SK-N-SH treated with all-trans-retinoic acid at 6 μM for 48 hours (cell line): ENCODE results near the gene CHRNE.

ENCODE experiments used
- ARNTL ChIP-seq: fragments of 450-650 bp; formaldehyde crosslinking; IDR thresholded peaks from 2 replicates; pipeline ENCODE4 v1.5.0; 2020; ENCODE audit warnings: low read depth, mild to moderate bottlenecking, moderate library complexity, borderline replicate concordance
- CSDC2 ChIP-seq: fragments of 250-450 bp; sonication (Bioruptor Pico); IDR thresholded peaks from 2 replicates; pipeline ENCODE4 v1.5.0; 2020; ENCODE audit warnings: mild to moderate bottlenecking, moderate library complexity
- GLIS3 ChIP-seq: fragments of 250-450 bp; sonication (Bioruptor Pico); IDR thresholded peaks from 2 replicates; pipeline ENCODE4 v1.5.0; 2020; ENCODE audit warnings: mild to moderate bottlenecking, moderate library complexity
- OSR1 ChIP-seq: fragments of 250-450 bp; sonication (Bioruptor Pico); IDR thresholded peaks from 2 replicates; pipeline ENCODE4 v1.8.0; 2022; ENCODE audit warnings: moderate library complexity, mild to moderate bottlenecking, inconsistent platforms
- TOX ChIP-seq: fragments of 250-450 bp; sonication (Bioruptor Pico); IDR thresholded peaks from 2 replicates; pipeline ENCODE4 v1.8.0; 2021; ENCODE audit warnings: mild to moderate bottlenecking, moderate library complexity, borderline replicate concordance
- ZC3H10 ChIP-seq: fragments of 250-450 bp; sonication (Bioruptor Pico); IDR thresholded peaks from 2 replicates; pipeline ENCODE4 v1.5.1; 2021; ENCODE audit warnings: mild to moderate bottlenecking, moderate library complexity
- ZFP30 ChIP-seq: fragments of 450-650 bp; formaldehyde crosslinking; IDR thresholded peaks from 2 replicates; pipeline ENCODE4 v1.5.0; 2022; ENCODE audit warnings: mild to moderate bottlenecking, moderate library complexity
- ZNF70 ChIP-seq: fragments of 450-650 bp; formaldehyde crosslinking; IDR thresholded peaks from 2 replicates; pipeline ENCODE4 v1.5.0; 2020; ENCODE audit warnings: mild to moderate bottlenecking, moderate library complexity
- TF ChIP-seq, protein P1 (sequence below): fragments of 250-450 bp; sonication (Bioruptor Pico); IDR thresholded peaks from 2 replicates; pipeline ENCODE4 v1.8.0; 2021; ENCODE audit warnings: low read depth, mild to moderate bottlenecking, moderate library complexity, borderline replicate concordance

DNA sequence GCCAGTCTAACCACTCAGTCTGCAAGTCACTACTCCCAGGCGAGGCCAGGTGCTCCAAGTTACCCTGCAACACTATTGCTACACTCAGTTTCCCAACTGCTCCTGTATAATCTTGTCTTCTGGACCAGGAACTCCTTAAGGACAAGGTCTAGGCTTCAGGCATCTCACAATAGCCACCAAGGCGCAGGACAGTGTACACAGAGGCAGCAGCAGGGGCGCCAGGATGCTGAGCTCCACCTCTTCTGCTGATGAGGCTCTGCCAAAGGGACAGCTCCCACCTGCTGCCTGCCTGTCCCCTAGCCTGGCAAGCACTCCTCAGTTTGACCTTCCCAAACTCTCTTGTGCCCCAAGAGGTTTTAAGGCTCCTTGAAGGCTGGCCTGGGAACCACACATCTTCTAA lies 33.5 kb upstream of the CHRNE start:
- TF ChIP-seq CSDC2 (CRISPR knock-in tag) (no peak), TOX (CRISPR knock-in tag) (no peak), GLIS3 (CRISPR knock-in tag) (no peak), ARNTL (no peak), ZC3H10 (CRISPR knock-in tag) (no peak), ZNF70 (CRISPR knock-in tag) (no peak), OSR1 (CRISPR knock-in tag) (no peak), ZFP30 (CRISPR knock-in tag) (no peak)
- TF ChIP-seq, protein P1, sequence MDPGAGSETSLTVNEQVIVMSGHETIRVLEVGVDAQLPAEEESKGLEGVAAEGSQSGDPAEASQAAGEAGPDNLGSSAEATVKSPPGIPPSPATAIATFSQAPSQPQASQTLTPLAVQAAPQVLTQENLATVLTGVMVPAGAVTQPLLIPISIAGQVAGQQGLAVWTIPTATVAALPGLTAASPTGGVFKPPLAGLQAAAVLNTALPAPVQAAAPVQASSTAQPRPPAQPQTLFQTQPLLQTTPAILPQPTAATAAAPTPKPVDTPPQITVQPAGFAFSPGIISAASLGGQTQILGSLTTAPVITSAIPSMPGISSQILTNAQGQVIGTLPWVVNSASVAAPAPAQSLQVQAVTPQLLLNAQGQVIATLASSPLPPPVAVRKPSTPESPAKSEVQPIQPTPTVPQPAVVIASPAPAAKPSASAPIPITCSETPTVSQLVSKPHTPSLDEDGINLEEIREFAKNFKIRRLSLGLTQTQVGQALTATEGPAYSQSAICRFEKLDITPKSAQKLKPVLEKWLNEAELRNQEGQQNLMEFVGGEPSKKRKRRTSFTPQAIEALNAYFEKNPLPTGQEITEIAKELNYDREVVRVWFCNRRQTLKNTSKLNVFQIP: no peak
